A549 treated with Hydrocortisone at 1 μM for 4 hours (cell line): ENCODE measurements around the gene SAA1. TPM values are rescaled to one million over a fixed set of nuclear protein-coding genes. Genes with fewer than 3 reads are reported as not detected.

Source experiments
- total RNA-seq: library from RNA; stranded (reverse); fragments of 200-300 nt; extraction: Qiagen RNA extraction; gene quantifications from 5 replicates; pipeline ENCODE4 v1.2.3, GENCODE V29; 2022

SAA1 gene
- 2.4 to 4.0 TPM (median 3.4 TPM) in 5 replicates for total RNA-seq

GRCh38 chr11:18265949-18266348 lies at the start of gene SAA1:
SAA1 (plus strand) TSS chr11:18266264; CDS start chr11:18266888, 624 bp downstream.

GRCh38 chr11:18236664-18237356 lies 29.3 kb upstream of the SAA1 start, which contains the start of gene SAA4:
SAA4 (minus strand) TSS chr11:18236802; CDS start chr11:18235926, 876 bp downstream.

DNA sequence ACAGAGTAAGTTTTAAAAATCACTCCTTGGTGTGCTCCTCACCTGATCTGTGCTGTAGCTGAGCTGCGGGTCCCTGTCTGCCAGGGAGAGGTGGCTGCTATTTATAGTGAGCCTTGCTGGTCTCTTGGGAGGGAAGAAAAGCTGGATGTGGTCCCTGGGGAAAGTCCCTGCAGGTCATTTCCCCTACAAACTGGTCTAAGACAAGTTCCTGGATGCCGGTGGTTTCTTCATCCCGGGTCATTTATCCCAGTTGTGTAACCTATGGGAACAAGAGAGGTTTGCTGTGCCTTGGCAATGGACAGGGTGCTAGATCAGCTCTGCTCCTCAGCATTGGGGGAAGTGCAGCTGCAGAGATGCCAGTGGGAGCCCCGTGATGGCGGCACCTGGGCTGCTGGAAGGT lies 17.5 kb upstream of the SAA1 start, which contains the start of gene SAA2:
TSS of gene SAA2 (minus strand) at position 108 of the 400 bp plus-strand sequence. CDS start 657 bp downstream, outside the sequence.

Other genes starting within 250 kb of the SAA1 start
- gene TPH1, start 220.0 kb upstream of the SAA1 start, total RNA-seq = 0.03 to 0.15 TPM (median 0.05 TPM) in 4 of 5 replicates, not detected in the other
- gene SAAL1, start 160.2 kb upstream of the SAA1 start, total RNA-seq = 37.5 to 45.4 TPM (median 39.3 TPM) in 5 replicates
- gene MRGPRX3, start 133.7 kb upstream of the SAA1 start, total RNA-seq = 0.09 TPM in 1 of 5 replicates, not detected in the others
- not detected in 5 replicates for gene MRGPRX4, start 93.4 kb upstream of the SAA1 start, total RNA-seq
- gene SAA4, start 29.5 kb upstream of the SAA1 start, total RNA-seq = not detected in 5 replicates
- 0.15 to 0.31 TPM (median 0.22 TPM) in 4 of 5 replicates, not detected in the other for gene SAA2, start 17.6 kb upstream of the SAA1 start, total RNA-seq
- gene HPS5, start 55.9 kb downstream of the SAA1 start, total RNA-seq = 12.4 to 18.0 TPM (median 14.4 TPM) in 5 replicates
- 34.1 to 41.3 TPM (median 37.7 TPM) in 5 replicates for gene GTF2H1, start 56.3 kb downstream of the SAA1 start, total RNA-seq
- 2,733 to 4,246 TPM (median 3,146 TPM) in 5 replicates for gene LDHA, start 128.3 kb downstream of the SAA1 start, total RNA-seq
- gene LDHC, start 146.1 kb downstream of the SAA1 start, total RNA-seq = not detected in 5 replicates
- not detected in 5 replicates for gene LDHAL6A, start 189.6 kb downstream of the SAA1 start, total RNA-seq